Upper lobe of right lung (tissue), 1 donor: Measurements from ENCODE around the gene GABBR1. TPM values are rescaled to one million over a fixed set of nuclear protein-coding genes. Genes with fewer than 3 reads are reported as not detected.
A peak's percentile ranks its signal among the peaks of the same experiment; 100 is the strongest.

ENCODE experiments used
- ATAC-seq: fragments of 200-7000 bp; cut with Tn5 transposase; one replicate; pipeline ENCODE4 v1.9.1; 2020; ENCODE audit warnings: mild to moderate bottlenecking, moderate library complexity
- DNase-seq: peaks from one replicate; pipeline ENCODE4 v3.0.0-alpha.2; 2020
- H3K27ac ChIP-seq: fragments of 200-600 bp; one replicate; pipeline ENCODE4 v1.8.0; 2022
- H3K27me3 ChIP-seq: fragments of 200-600 bp; one replicate; pipeline ENCODE4 v1.8.0; 2022; ENCODE audit warnings: mild to moderate bottlenecking
- H3K36me3 ChIP-seq: fragments of 200-600 bp; one replicate; pipeline ENCODE4 v1.8.0; 2022
- H3K4me1 ChIP-seq: fragments of 200-600 bp; one replicate; pipeline ENCODE4 v1.8.0; 2022
- H3K4me3 ChIP-seq: fragments of 200-600 bp; one replicate; pipeline ENCODE4 v1.8.0; 2022; ENCODE audit warnings: mild to moderate bottlenecking
- H3K9me3 ChIP-seq: fragments of 200-600 bp; one replicate; pipeline ENCODE4 v1.8.0; 2022
- intact Hi-C: fragments of 100-400 bp; cut with DNase I; formaldehyde crosslinking; loops from one replicate; pipeline ENCODE4 v1.11.0; 2022
- total RNA-seq: library from RNA; stranded (reverse); fragmentation: NEBNext Ultra II Directional; extraction: Animal tissue kit (Norgen Biotek cat#: 25700); gene quantifications from one replicate; pipeline ENCODE4 v1.2.1, GENCODE V29; 2021
- TF ChIP-seq, protein P1 (sequence below): fragments of 200-600 bp; IDR thresholded peaks from one replicate; pipeline ENCODE4 v1.8.0; 2022; ENCODE audit warnings: antibody characterized with exemption
- donor health status: DM: no; HTN: yes; CAD: no; lungs with severe emphysema.

GABBR1 gene
- total RNA-seq, 1 donor from 2014 or later = 40.1 TPM

DNA sequence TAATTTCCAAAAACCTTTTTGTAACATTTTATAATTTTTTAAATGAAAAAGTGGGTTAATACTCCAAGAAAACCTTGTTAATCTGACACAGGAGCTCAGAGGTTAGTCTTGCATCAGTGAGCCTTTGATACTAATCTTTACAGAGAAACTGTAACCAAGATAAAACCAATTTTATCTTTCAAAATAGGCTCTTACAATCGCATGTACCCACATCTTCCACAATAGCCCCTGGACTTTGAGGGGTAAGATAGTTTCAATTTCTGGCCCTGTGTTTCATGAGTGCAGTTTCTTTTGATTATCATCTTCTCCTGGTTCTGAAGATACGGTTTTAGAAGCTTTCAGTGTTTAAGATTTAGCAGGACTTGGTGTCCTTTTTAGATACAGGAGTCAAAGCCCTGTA, 110.8 kb downstream of the GABBR1 start:
- ATAC-seq (no peak), DNase-seq (no peak)
- Histone ChIP-seq H3K9me3 (no peaks in the 10 kb centered on the region), H3K36me3 (no peaks in the 10 kb centered on the region), H3K4me1 (no peaks in the 10 kb centered on the region), H3K27ac (no peak overlapping the region), H3K27me3 (no peaks in the 10 kb centered on the region), H3K4me3 (no peak overlapping the region)
- intact Hi-C loops = no loop called here
- TF ChIP-seq, protein P1, sequence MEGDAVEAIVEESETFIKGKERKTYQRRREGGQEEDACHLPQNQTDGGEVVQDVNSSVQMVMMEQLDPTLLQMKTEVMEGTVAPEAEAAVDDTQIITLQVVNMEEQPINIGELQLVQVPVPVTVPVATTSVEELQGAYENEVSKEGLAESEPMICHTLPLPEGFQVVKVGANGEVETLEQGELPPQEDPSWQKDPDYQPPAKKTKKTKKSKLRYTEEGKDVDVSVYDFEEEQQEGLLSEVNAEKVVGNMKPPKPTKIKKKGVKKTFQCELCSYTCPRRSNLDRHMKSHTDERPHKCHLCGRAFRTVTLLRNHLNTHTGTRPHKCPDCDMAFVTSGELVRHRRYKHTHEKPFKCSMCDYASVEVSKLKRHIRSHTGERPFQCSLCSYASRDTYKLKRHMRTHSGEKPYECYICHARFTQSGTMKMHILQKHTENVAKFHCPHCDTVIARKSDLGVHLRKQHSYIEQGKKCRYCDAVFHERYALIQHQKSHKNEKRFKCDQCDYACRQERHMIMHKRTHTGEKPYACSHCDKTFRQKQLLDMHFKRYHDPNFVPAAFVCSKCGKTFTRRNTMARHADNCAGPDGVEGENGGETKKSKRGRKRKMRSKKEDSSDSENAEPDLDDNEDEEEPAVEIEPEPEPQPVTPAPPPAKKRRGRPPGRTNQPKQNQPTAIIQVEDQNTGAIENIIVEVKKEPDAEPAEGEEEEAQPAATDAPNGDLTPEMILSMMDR = no peak

DNA sequence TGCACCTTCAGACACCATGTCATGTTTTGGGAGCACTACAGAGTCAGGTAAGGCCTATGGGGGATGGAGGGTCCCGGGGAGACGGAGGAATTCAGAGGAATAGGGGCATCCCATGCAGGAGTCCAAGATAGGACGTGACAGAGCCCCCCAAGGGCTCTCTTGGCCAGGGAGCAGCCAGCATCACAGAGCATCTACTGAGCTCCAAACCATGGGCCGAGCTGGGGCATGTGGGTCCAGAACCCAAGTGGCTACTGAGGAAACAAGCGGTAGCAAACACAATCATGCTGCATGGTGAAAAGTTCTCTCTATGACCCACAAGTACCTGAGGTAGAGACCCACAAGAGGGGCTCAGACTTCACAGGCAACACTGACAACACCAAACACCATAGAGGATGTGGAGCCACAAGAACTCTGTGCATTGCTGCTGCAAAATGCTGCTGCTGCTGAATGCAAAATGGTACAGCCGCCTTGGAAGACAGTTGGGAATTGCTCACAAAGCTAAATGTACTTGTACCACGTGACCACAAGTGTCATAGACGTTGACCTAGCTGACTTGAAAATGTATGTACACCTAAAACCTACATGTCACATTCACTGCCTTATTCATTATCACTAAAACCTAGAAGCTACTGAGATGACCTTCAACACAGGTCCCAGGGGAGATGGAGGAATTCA, 111.8 kb downstream of the GABBR1 start:
- no peaks in the 10 kb centered on the region for H3K4me1 ChIP-seq
- no peak overlapping the region for H3K4me3 ChIP-seq
- H3K36me3 ChIP-seq = no peaks in the 10 kb centered on the region
- TF ChIP-seq, protein P1 = no peak
- no peak overlapping the region for H3K27ac ChIP-seq
- intact Hi-C loops = no loop called here
- ATAC-seq (no peak), DNase-seq (no peak)
- no peaks in the 10 kb centered on the region for H3K9me3 ChIP-seq
- H3K27me3 ChIP-seq = no peaks in the 10 kb centered on the region

DNA sequence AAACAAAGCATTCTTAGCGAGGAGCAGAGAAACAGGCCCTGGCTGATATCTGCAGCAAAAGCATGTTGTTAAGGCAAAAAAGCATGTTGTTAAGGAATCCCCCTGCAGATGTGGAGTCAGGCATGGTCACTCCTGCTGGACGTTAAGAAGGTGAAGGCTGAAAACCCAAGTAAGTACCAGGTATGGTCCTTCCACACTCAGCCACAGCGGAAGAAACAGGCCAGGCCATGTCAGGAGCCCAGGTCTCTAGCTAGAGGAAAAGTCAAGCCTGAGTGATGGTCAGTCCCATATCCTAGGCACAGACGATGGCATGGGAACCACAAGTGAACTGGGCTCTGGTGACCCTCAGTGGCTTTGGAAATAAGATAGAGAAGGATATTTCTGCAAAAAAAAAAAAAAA, 112.8 kb downstream of the GABBR1 start:
- Histone ChIP-seq H3K4me1 (no peaks in the 10 kb centered on the region), H3K36me3 (no peaks in the 10 kb centered on the region), H3K27me3 (no peaks in the 10 kb centered on the region), H3K27ac (no peak overlapping the region), H3K9me3 (no peaks in the 10 kb centered on the region), H3K4me3 (no peak overlapping the region)
- intact Hi-C loops = no loop called here
- ATAC-seq (no peak), DNase-seq (no peak)
- TF ChIP-seq, protein P1 = no peak

DNA sequence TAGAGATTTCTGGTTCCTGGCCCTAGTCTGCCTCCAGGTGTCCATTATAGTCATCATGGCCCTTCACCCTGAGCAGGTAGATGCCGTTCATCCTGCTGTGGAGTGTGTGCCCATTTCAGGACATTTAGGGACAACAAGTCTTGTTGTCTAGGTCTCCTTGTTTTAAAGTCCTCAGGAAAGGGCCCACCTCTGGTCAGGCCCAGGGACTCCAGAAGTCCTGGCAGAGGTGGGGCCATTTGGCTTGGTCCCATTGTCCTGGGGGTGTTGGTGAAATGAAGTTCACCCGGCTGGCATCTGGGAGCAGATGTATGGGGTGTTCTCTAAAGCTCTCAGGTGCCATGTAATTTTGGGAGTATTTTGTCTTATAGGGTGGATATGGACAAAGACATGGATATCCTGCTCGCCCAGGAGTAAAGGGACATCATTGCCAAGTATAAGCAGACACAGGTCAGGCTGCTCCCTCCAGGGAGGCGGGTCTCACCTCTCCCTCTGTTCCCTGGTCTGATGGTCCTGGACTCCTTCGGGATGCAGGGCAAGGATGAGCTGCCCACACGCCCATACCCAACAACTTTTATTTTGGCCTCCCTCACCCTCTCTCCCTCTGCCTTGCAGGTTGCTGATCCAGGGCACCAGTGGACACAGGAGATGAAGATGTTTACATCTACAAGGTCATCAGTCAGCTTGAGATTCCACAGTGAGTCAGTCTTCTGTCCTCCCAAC, 113.5 kb downstream of the GABBR1 start:
- Histone ChIP-seq H3K27ac (no peak overlapping the region), H3K4me1 (no peaks in the 10 kb centered on the region), H3K36me3 (no peaks in the 10 kb centered on the region), H3K27me3 (no peaks in the 10 kb centered on the region), H3K4me3 (no peak overlapping the region), H3K9me3 (no peaks in the 10 kb centered on the region)
- DNase-seq (no peak), ATAC-seq (no peak)
- intact Hi-C loops = no loop called here
- TF ChIP-seq, protein P1 = no peak

DNA sequence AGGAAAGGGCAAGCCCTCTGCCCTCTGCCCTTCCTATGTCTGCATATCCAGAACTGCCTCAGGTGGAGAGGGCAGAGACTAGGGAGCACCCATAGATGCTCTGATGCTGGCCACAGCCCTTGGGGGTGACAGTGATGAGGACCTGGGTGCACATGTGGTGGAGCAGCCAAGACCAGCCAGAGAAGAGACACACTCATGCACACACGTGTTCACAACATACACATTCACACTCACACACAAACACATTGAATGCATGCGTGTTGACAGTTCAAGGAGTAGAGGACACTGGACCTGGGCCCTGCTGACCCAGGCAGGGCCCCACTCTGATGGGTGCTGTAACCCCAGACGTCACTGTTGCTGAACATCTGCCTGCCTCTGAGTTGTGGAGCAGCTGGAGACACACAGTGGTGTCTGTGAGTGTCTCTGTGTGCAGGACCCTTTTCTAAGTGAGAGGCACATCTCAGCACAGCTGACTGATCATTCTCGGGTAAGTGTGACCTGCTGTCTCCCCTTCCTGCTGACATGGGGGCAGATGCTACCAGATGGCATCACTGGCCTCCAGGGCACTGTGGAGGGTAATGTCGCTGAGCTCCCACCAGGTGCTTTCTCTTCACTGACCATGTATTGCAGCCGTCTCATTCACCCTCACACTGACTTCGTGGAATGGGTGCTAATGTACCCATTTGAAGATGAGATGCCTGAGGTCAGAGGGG, 115.1 kb downstream of the GABBR1 start:
- intact Hi-C loops = no loop called here
- Histone ChIP-seq H3K36me3 (no peaks in the 10 kb centered on the region), H3K4me1 (no peaks in the 10 kb centered on the region), H3K27ac (no peak overlapping the region), H3K9me3 (no peaks in the 10 kb centered on the region), H3K4me3 (no peak overlapping the region), H3K27me3 (no peaks in the 10 kb centered on the region)
- DNase-seq (no peak), ATAC-seq (peak; percentile 13)
- TF ChIP-seq, protein P1 = no peak
